ENCODE measurements around the gene OXER1. TPM values are rescaled to one million over a fixed set of nuclear protein-coding genes. Genes with fewer than 3 reads are reported as not detected.

OXER1 gene
- polyA plus RNA-seq (ENCODE audit: insufficient read length in 3 of 3): 1 to 10 TPM; 6.2 to 7.9 (median 6.6) TPM

GRCh38 chr2:42764096-42764495, at the start of gene OXER1:
Gene OXER1, minus strand, starts transcription at chr2:42764135. Its CDS starts 73 bp downstream, at chr2:42764062.
- no peak for DNase-seq (ENCODE audit: low read depth in 3 of 3, low spot score in 2 of 3)

- DNase-seq (ENCODE audit: low read depth in 3 of 3, low spot score in 2 of 3): no peak
Measured at GRCh38 chr2:42812899-42813479, 49.1 kb upstream of the OXER1 start.

- DNase-seq (ENCODE audit: low read depth in 3 of 3, low spot score in 2 of 3): peak in 2 of 3 donors; percentile 57 to 63
Measured at GRCh38 chr2:42810971-42811811, 47.3 kb upstream of the OXER1 start.

GRCh38 chr2:42810121-42810970, 46.4 kb upstream of the OXER1 start:
- peak; percentile 84 to 93 (median 86) for DNase-seq (ENCODE audit: low read depth in 3 of 3, low spot score in 2 of 3)

GRCh38 chr2:42809819-42810120, 45.8 kb upstream of the OXER1 start:
- no peak for DNase-seq (ENCODE audit: low read depth in 3 of 3, low spot score in 2 of 3)

GRCh38 chr2:42809131-42809818, 45.3 kb upstream of the OXER1 start:
- peak in 1 of 3 donors; percentile 74 for DNase-seq (ENCODE audit: low read depth in 3 of 3, low spot score in 2 of 3)

GRCh38 chr2:42808301-42808700, 44.4 kb upstream of the OXER1 start:
- no peak for DNase-seq (ENCODE audit: low read depth in 3 of 3, low spot score in 2 of 3)

GRCh38 chr2:42806786-42807185, 42.9 kb upstream of the OXER1 start:
- DNase-seq (ENCODE audit: low read depth in 3 of 3, low spot score in 2 of 3): no peak

GRCh38 chr2:42804891-42805290, 41.0 kb upstream of the OXER1 start:
- DNase-seq (ENCODE audit: low read depth in 3 of 3, low spot score in 2 of 3): no peak

GRCh38 chr2:42804338-42804737, 40.4 kb upstream of the OXER1 start:
- DNase-seq (ENCODE audit: low read depth in 3 of 3, low spot score in 2 of 3): no peak

- no peak for DNase-seq (ENCODE audit: low read depth in 3 of 3, low spot score in 2 of 3)
Measured at GRCh38 chr2:42802150-42802549, 38.2 kb upstream of the OXER1 start.

GRCh38 chr2:42801381-42801780, 37.4 kb upstream of the OXER1 start:
- no peak for DNase-seq (ENCODE audit: low read depth in 3 of 3, low spot score in 2 of 3)

- no peak for DNase-seq (ENCODE audit: low read depth in 3 of 3, low spot score in 2 of 3)
Measured at GRCh38 chr2:42800981-42801380, 37.0 kb upstream of the OXER1 start.

- DNase-seq (ENCODE audit: low read depth in 3 of 3, low spot score in 2 of 3): no peak
Measured at GRCh38 chr2:42800461-42800962, 36.6 kb upstream of the OXER1 start.

- no peak for DNase-seq (ENCODE audit: low read depth in 3 of 3, low spot score in 2 of 3)
Measured at GRCh38 chr2:42799881-42800280, 35.9 kb upstream of the OXER1 start.

GRCh38 chr2:42797281-42797680, 33.3 kb upstream of the OXER1 start:
- no peak for DNase-seq (ENCODE audit: low read depth in 3 of 3, low spot score in 2 of 3)

GRCh38 chr2:42796427-42797248, 32.7 kb upstream of the OXER1 start:
- DNase-seq (ENCODE audit: low read depth in 3 of 3, low spot score in 2 of 3): peak in 1 of 3 donors; percentile 16

- no peak for DNase-seq (ENCODE audit: low read depth in 3 of 3, low spot score in 2 of 3)
Measured at GRCh38 chr2:42795841-42796301, 31.9 kb upstream of the OXER1 start.

GRCh38 chr2:42795275-42795674, 31.3 kb upstream of the OXER1 start:
- no peak for DNase-seq (ENCODE audit: low read depth in 3 of 3, low spot score in 2 of 3)
